Sigmoid colon (tissue), 4 donors: ENCODE measurements around the gene ACP2.

ENCODE experiments used
- EP300 ChIP-seq, 4 donors: sonication (generic); formaldehyde crosslinking; IDR thresholded peaks; one replicate each; pipeline ENCODE4 v1.6.1; 2017; ENCODE audit warnings: antibody characterized with exemption in 4 of 4
- POLR2A ChIP-seq, 2 donors: fragments of 450-650 bp; IDR thresholded peaks; one replicate each; pipeline ENCODE4 v1.6.1; 2016; ENCODE audit warnings: antibody characterized with exemption in 2 of 2, mild to moderate bottlenecking in 2 of 2, moderate library complexity in 2 of 2
- POLR2AphosphoS5 ChIP-seq, 4 donors: sonication (generic); formaldehyde crosslinking; IDR thresholded peaks; one replicate each; pipeline ENCODE4 v1.6.1; 2017; ENCODE audit warnings: antibody characterized with exemption in 4 of 4
- TF ChIP-seq, protein P1 (sequence below), 4 experiments: fragments of 450-650 bp in 3 of 4; fragments of 200-600 bp in 1 of 4; IDR thresholded peaks; one replicate each; pipeline ENCODE4 v1.5.1; 2016 to 2019; ENCODE audit warnings: antibody characterized with exemption in 4 of 4, mild to moderate bottlenecking in 3 of 4, moderate library complexity in 2 of 4

DNA sequence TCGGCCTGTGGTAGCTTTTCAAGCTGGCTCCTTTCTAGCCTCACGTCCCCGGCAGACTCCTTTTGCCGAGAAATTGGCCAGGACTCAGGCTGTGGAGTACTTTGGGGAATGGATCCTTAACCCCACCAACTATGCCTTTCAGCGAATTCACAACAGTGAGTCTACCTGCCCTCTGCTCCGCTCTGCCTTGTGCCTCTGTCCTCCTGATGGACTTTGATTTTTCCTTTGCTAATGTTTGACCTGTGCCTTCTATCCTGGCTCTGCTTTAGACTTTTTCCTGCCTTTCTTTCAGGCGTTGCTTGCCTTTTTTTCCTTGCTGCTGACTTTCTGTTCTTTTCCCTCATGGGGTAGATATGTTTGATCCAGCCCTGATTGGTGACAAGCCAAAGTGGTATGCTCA lies 33.8 kb upstream of the ACP2 start:
- TF ChIP-seq, protein P1, sequence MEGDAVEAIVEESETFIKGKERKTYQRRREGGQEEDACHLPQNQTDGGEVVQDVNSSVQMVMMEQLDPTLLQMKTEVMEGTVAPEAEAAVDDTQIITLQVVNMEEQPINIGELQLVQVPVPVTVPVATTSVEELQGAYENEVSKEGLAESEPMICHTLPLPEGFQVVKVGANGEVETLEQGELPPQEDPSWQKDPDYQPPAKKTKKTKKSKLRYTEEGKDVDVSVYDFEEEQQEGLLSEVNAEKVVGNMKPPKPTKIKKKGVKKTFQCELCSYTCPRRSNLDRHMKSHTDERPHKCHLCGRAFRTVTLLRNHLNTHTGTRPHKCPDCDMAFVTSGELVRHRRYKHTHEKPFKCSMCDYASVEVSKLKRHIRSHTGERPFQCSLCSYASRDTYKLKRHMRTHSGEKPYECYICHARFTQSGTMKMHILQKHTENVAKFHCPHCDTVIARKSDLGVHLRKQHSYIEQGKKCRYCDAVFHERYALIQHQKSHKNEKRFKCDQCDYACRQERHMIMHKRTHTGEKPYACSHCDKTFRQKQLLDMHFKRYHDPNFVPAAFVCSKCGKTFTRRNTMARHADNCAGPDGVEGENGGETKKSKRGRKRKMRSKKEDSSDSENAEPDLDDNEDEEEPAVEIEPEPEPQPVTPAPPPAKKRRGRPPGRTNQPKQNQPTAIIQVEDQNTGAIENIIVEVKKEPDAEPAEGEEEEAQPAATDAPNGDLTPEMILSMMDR (IDR thresholded peaks at IDR 0.05) = no peak
- TF ChIP-seq POLR2A (IDR thresholded peaks at IDR 0.05) (no peak), EP300 (IDR thresholded peaks at IDR 0.05) (no peak), POLR2AphosphoS5 (IDR thresholded peaks at IDR 0.05) (no peak)
